ENCODE measurements around the gene SAMM50.

SAMM50 gene

GRCh38 chr22:43946384-43946667, 8.9 kb upstream of the SAMM50 start:
- DNase-seq, result no peak

GRCh38 chr22:43948836-43949406, 6.3 kb upstream of the SAMM50 start:
- DNase-seq, result no peak

- no peak for DNase-seq
Measured at GRCh38 chr22:43951391-43951790, 3.9 kb upstream of the SAMM50 start.

- DNase-seq, result no peak
Measured at GRCh38 chr22:43951966-43952365, 3.3 kb upstream of the SAMM50 start.

- DNase-seq, result no peak
Measured at GRCh38 chr22:43953988-43954785, 1.1 kb upstream of the SAMM50 start.

GRCh38 chr22:43955883-43956782, 891 bp downstream of the SAMM50 start:
- DNase-seq, result no peak

GRCh38 chr22:43956805-43957463, 1.7 kb downstream of the SAMM50 start:
- DNase-seq, result no peak

GRCh38 chr22:43957871-43958270, 2.6 kb downstream of the SAMM50 start:
- DNase-seq, result no peak

GRCh38 chr22:43964314-43964857, 9.1 kb downstream of the SAMM50 start:
- no peak for DNase-seq

GRCh38 chr22:43967069-43967468, 11.8 kb downstream of the SAMM50 start:
- DNase-seq, result no peak

GRCh38 chr22:43968614-43969013, 13.4 kb downstream of the SAMM50 start:
- DNase-seq, result no peak

GRCh38 chr22:43969021-43969878, 14.0 kb downstream of the SAMM50 start:
- no peak for DNase-seq

GRCh38 chr22:43969989-43970755, 14.9 kb downstream of the SAMM50 start:
- no peak for DNase-seq

- DNase-seq, result no peak
Measured at GRCh38 chr22:43971112-43971511, 15.9 kb downstream of the SAMM50 start.

- no peak for DNase-seq
Measured at GRCh38 chr22:43972931-43973462, 17.8 kb downstream of the SAMM50 start.

- DNase-seq, result no peak
Measured at GRCh38 chr22:43974028-43974545, 18.8 kb downstream of the SAMM50 start.

- no peak for DNase-seq
Measured at GRCh38 chr22:43975041-43975440, 19.8 kb downstream of the SAMM50 start.

- DNase-seq, result no peak
Measured at GRCh38 chr22:43976861-43977795, 21.9 kb downstream of the SAMM50 start.

GRCh38 chr22:43978558-43978957, 23.3 kb downstream of the SAMM50 start:
- no peak for DNase-seq

- DNase-seq, result no peak
Measured at GRCh38 chr22:43980579-43980978, 25.3 kb downstream of the SAMM50 start.

All from NCI-H187 (cell line).